Ovary (tissue), 3 donors: ENCODE results near the gene BUD31.

Source experiments
- CTCF ChIP-seq, 3 donors: fragments of 450-650 bp in 2 of 3; fragments of 200-600 bp in 1 of 3; IDR thresholded peaks; one replicate each; pipeline versions ENCODE4 v1.5.1 to v1.8.0; 2016 to 2022; ENCODE audit warnings: antibody characterized with exemption in 3 of 3, mild to moderate bottlenecking in 1 of 3
- POLR2A ChIP-seq: fragments of 450-650 bp; IDR thresholded peaks from one replicate; pipeline ENCODE4 v1.6.1; 2017; ENCODE audit warnings: antibody characterized with exemption, mild to moderate bottlenecking, moderate library complexity
- donor health status: DM: no; HTN: no; CAD: no.

GRCh38 chr7:99384523-99384922, 24.2 kb upstream of the BUD31 start:
- TF ChIP-seq POLR2A (no peak), CTCF (IDR thresholded peaks at IDR 0.05) (no peak)
